ENCODE results near the gene ADM.

DNA sequence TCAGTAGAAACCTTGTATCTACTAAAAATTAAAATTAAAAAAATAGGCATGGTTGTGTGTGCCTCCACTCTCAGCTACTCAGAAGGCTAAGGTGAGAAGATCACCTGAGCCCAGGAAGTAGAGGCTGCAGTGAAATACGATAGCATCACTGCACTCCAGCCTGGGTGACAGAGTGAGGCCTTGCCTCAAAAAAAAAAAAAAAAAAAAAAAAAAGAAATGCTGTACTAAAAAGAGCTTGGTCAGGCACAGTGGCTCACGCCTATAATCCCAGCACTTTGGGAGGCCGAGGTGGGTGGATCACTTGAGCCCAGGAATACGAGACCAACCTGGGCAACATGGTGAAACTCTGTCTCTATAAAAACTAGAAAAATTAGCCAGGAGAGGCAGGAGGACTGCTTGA, 47.4 kb upstream of the ADM start:
- TF ChIP-seq POLR2AphosphoS5 (IDR thresholded peaks at IDR 0.05; ENCODE audit: borderline replicate concordance, low read depth, low read length) = no peak
- no peak for TF ChIP-seq EZH2 (IDR thresholded peaks at IDR 0.05)
